HPDE6-E6E7 (cell line): Measurements from ENCODE around the gene CASP9.
"Not testable (repeated sequence)": the region's sequence is repeated elsewhere in the genome, so short reads cannot be mapped to it uniquely, and the experiment has no call there.

Experiments used
- DNase-seq: peaks from one replicate; pipeline ENCODE4 v3.0.0; 2011; ENCODE audit warnings: missing footprints; ENCODE audit errors: extremely low spot score

Gene CASP9

DNA sequence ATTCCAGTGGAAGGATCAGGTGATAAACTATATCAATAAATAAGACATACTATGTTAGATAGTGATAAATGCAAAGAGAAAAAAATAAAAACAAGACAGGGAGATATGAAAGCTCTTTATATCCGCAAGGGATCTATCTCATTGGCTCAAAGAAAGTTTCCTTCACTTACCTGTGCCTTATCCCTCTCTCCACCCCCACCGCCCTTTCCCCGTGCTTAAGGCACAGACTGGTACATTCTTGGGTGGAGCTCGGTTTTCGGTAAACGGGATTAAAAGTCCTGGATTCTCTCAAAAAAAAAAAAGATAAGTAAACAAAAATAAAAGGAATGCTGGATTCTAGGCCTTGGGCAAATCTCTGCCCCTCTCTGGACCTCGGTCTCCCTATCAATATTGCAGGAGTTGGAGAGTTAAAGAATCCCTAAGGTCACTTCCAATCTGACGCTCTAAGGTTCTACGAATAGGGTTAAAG, 2.0 kb upstream of the CASP9 start:
- no peak for DNase-seq

DNA sequence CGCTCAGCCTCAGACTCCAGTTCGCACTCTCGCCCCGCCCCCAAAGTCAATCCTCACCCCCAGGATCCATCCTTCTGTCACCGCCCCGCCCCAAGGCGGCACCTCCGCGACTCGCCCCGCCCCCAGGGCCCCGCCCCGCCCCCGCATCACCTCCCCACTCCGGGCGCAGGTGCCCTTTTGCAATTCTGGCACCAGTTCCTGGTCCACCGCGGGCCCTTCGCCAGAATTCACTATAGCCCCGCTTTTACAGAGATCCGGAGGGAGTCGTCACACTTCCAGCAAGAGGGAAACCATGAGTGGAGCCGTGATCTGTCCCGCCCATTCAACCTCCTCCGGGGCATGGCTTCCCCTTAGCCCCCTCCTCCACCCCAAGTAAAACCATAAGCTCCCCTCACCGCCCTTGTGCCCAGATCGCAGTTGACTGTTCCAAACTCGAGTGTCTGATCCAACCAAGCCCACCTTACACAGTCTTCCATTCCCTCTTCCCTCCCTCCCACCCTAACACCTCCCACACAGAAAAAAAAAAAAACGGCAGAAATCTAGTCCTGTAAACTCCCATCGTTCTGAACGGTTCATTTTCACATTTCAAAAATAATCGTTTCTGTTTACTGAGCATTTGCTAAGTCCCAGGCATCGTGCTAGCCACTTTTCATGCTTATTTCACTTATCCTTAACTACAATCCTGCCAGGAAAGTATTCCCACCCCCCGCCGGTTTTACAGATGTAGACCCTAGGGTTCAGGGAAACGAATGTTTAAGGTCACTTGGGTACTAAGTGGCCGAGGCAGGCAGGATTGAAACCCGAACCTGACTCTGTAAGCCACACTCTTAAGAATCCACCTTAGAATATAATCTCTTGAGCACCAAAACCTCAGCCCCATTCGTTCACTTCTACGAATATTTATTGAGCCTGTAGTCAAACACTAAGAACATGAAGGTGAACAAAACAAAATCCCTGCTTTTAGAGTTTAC, 1.3 kb upstream of the CASP9 start:
- DNase-seq, result peak; percentile 90

DNA sequence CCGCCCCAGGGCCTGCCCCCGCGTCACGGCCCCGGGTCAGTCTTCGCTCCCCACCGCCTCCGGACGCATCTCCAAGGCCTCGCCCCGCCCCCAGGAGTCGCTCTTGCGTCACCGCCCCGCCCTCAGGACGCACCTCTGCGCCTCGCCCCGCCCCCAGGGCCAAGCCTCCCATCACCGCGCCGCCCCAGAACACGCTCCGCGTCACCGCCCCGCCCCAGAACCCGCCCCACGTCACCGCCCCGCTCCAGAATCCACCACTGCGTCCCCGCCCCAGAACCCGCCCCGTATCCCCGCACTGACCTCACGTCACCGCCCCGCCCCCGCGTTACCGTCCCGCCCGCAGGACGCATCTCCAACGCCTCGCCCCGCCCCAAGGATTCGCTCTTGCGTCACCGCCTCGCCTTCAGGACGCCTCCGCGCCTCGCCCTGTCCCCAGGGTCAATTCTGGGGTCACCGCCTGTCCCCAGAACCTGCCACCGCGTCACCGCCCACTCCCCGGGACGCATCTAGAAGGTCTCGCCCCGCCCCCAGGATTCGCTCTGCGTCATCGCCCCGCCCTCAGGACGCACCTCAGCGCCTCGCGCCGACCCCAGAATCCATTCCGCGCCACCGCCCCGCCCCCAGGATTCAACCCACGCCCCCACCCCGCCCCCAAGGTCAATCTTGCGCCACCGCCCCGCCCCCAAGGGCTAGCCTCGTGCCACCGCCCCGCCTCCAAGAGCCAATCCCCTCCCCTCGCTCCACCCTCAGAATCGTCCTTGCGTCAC, 451 bp upstream of the CASP9 start:
- DNase-seq, result peak; percentile 68

DNA sequence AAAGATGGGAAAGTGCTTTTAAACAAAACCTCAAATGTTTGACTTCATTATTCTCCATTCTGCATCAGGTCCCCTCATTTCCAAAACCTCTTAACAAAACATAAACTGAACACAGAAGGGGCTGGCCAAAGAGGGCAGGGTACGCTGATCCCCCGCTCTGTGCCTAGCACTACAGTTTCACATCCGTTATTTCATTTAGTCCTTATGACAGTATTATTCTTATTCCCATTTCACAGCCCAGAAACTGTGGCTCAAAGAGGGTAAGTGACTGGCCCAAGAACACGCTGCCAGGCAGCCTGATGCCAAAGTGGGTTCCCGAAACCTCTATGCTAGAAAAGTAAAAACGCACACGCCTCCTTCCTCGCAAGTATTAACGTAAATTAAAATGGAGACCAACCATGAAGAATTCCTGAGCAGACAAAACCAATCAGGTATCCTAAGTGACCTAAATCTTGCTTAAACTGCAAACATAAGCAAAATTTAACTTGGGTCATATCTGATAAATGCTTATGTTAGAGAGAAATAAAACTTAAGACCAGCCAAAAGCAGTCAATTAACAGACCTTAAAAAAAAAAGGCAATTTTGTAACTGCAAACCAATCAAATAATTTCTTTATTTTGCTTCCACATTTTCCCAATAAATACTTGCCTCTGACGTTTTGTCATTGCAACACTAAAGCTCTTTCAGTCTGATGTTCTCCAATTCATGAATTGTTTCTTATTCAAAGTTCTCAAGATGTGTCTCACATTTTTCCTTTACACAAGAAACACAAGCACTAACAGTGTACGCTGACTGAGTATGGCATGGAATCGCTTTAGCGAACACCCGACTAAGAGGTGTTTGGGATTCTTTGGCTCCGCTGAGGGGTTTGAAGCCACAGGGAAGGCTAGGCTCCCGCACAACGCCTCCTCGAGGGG, 653 bp downstream of the CASP9 start:
- no peak for DNase-seq

DNA sequence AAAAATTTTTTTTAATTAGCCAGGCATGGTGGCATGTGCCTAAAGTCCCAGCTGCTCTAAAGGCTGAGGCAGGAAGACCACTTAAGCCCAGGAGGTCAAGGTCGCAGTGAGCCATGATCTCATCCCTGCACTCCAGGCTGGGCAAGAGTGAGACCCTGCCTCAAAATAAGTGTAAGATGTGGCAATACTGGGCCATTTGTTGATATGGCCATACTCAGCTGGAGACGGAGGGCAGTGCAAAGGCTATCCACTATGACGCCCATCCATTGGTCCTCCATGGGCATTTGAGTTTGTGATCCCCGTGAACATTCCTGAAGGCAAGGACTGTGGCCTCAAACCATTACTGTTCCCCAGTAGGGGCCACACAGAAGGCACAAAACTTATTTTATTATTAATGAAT, 1.5 kb downstream of the CASP9 start:
- no peak for DNase-seq

DNA sequence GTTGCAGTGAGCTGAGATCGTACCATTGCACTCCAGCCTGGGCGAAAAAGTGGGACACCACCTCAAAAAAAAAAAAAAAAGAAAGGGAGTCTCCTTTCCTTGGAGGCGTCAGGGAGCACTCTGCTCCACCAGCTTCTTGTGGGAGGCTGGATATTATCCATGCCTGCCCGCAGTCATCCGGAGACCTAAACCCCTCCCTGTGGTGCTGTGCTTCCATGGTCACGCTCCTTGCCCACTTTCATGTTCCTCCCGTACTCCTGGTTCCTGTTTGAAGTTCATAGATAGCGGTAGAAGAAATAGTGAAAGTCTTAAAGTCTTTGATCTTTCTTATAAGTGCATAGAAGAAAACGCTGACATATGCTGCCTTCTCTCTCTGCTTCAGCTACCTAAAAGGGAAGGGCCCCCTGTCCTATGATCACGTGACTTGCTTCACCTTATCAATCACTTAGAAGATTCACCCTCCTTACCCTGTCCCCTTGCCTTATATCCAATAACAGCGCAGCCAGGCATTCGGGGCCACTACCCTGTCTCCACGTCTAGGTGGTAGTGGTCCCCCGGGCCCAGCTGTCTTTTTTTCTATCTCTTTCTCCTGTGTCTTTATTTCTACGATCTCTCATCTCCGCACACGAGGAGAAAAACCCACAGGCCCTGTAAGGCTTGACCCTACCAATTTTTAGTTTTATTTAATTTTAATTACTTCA, 2.7 kb downstream of the CASP9 start:
- not testable (repeated sequence) for DNase-seq

DNA sequence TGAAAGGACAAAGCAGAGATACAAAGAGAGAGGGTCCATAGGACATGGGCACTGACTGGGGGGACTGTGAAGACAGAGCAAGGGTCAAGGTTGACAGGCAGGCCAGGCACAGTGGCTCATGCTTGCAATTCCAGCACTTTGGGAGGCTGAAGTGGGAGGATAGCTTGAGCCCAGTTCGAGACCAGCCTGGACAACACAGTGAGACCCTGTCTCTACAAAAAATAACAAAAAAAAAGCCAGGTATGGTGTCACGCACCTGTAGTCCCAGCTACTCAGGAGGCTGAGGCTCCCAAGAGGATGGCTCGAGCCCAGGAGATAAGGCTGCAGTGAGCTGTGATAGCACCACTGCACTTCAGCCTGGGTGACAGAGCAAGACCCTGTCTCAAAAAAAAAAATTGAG, 4.4 kb downstream of the CASP9 start:
- no peak for DNase-seq

DNA sequence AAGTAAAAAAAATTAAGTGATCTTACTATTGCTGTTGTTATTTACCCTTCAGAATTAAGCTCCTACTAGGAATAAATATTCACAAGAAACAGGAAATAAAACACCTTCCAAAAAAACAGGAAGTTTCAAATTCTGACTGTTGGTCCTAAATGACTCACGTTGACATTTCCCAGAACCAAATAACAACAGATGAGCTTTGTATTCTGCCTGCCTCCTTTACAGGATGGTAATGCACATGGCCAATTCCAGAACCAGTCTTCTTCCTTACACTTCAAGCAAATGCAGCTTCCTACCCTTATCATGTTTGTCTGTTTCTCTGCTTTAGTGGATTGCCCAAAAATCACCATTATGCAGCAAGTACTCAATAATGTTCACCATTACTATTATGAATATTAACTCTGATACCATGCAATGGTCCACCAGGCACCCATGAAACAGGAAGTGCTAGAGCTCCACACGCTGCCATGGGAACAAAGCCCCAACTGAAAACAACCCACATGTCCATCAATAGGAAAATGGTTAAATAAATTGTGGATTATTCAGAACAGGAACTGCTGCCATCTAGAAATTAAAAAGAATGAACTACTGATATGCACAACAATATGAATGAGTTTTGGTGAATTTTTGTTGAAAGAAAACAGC, 8.9 kb downstream of the CASP9 start:
- DNase-seq, result no peak

DNA sequence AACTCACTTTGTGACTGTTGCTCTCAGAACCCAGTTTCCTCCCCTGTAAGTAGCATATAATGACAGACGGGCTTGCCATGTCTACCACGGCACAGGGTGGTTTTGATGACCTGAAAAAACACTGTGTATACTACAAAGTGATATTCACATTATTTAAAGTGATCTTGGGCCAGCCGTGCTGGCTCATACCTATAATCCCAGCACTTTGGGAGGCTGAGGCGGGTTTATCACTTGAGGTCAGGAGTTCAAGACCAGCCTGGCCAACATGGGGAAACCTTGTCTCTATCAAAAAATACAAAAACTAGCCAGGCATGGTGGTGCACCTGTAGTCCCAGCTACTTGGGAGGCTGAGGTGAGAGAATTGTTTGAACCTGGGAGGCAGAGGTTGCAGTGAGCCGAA, 9.5 kb downstream of the CASP9 start:
- DNase-seq, result not testable (repeated sequence)

DNA sequence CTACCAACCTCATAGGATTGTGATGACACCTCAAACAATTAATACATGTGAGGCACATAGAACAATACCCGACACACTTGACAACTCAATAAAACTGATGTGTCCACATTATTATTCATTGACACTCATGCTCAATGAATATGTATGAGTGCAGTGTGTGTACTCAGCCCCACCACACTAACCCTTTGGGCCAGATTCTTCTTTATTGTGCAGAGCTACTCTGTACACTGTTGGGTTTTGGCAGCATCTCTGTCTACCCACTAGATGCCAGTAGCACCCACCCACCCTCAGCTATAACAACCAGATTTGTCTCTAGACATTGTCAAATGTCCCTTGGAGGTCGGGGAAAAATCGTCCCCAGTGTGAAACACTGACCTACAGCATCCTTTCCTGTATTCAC, 10.1 kb downstream of the CASP9 start:
- DNase-seq, result no peak

DNA sequence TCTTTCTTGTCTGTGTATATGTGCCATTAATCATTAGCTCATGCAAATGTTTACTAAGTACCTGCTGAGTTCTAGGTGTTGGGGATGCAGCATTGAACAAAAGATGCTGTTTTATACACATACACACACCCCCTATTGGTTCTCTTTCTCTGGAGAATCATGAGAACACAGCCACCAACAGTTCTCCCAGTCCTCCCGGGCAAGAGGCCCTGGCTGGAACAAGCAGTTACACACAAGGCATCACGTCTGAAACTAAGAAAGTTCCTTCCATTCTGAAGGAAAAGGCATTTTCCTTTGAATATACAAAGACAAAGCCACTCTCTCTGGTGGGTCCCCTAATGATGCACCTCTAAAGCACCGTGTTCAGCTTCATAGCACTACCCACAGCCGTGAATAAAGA, 10.8 kb downstream of the CASP9 start:
- DNase-seq, result no peak

DNA sequence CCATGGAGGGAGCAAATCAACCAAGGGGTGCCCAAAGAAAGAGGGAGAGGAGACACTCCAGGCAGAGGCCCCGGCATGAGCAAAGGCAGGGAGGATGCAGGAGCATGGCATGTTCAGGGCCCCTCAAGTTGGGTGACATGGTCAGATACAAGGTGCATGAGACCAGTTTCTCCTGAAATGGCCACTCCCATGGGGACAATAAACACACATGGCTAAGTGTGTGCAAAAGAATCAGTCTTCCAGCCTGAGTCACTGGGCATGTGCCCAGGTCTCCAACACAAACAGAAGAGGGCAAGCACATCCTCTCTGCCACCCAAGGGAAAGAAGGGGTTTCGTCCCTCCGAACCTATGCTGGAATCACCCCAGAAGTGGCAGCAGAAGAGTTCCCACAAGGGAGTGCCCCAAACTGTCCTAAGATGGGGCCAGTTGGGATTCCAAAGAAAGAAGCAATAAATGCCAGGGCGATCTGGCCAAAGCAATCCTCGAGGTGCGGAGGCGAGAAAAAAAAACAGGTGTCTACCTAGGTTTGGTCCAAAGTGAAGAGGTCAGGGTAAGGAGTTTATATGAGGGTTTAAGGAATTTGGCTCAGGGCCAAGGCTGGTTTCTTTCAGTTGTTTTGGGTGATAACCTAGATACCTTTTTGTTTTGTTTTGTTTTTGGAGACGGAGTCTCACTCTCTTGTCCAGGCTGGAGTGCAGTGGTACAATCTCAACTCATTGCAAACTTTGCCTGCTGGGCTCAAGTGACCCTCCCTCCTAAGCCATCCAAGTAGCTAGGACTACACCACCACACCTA, 13.2 kb downstream of the CASP9 start:
- DNase-seq, result no peak

DNA sequence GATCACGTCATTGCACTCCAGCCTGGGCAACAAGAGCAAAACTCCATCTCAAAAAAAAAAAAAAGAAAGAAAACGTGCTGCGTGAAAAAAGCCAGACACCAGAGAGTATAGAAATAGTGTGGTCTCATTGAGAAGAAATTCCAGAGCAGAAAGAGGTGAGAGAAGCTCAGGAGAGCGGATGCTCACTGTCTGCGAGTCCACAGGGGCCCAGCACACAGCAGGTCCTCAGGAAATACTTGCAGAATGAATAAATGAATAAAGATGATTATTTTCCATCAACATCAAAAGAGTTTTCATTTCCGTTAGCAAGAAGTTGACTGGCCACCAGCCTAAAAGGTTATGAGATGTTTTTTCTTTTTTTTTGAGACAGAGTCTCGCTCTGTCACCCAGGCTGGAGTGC, 14.4 kb downstream of the CASP9 start:
- no peak for DNase-seq

DNA sequence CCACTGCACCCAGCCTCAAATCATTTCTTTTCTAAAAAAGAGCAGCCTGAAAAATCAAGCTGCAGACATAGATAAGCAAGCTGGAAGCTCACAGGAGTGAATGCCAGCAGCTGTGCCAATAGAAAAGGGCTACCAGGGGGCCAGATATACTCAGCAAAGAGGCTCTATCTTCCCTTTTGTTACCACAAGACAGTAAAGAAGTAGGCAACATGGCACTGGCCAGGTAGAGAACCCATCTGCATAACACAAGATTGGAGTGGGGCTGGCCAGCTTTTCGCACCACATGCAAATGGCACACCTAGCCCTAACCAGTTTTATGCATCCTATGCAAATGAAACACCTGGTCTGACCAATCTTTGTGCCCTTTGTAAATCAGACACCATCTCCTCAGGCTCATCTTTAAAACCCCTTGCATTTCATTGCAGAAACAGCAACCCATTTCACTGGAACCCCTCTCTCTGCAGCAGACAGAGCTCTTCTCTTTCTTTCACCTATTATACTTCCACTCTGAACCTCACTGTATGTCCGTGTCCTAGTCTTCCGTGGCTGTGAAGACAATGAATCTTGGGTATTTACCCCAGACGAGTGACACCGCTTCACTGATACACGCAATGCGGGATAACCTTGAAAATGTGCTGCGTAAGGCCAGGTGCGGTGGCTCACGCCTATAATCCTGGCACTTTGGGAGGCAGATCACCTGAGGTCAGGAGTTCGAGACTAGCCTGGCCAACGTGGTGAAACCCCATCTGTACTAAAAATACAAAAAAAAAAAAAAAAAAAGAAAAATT, 15.1 kb downstream of the CASP9 start:
- DNase-seq, result no peak

DNA sequence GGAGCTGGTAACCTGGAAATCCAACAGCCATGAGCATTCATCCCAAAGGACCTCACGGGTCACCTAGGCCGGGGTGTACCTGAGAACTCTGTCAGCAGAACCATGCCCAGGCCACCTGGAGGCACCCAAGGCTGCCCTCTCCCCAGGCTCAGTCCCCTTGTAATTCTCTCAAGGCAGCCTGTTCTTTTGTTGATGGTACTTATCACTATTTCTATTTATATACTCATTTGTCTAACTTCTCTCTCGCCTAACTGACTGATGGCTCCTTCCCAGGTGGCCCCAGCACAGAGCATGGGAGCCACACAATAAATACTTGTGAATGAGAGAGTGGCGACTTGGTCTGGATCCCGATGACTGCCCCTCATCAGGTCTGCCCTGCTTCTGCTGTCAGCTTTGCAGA, 16.7 kb downstream of the CASP9 start:
- no peak for DNase-seq

DNA sequence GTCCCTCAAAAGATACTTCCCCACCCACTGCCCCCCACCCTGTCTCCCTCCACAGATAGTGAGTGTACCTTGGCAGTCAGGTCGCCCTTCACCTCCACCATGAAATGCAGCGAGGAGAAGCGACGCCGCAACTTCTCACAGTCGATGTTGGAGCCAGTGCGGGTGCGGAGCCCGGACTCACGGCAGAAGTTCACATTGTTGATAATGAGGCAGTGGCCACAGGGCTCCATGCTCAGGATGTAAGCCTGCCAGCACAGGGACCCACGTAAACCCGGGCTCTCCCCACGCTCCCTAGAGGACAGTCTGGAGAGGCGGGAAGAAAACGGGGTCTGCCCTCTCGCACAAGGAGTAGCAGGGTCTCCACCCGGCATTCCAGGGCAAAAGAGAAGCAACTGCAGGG, 17.2 kb downstream of the CASP9 start:
- no peak for DNase-seq

DNA sequence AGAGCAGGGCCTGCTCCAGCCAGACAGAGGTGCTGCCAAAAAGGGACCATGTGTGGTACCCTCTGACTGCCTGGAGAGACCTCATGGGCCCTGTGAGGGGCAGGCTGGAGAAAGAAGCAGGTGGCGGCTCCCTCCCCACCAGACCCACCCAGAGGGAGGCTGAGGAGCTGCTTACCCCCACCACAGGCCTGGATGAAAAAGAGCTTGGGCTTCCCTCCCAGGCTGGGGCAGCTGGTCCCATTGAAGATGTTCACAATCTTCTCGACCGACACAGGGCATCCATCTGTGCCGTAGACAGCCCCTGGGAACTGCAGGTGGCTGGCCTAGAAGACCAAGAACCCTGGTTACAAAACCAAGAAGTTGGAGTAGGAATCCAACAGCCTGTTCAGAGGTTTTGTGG, 19.6 kb downstream of the CASP9 start:
- DNase-seq, result no peak

DNA sequence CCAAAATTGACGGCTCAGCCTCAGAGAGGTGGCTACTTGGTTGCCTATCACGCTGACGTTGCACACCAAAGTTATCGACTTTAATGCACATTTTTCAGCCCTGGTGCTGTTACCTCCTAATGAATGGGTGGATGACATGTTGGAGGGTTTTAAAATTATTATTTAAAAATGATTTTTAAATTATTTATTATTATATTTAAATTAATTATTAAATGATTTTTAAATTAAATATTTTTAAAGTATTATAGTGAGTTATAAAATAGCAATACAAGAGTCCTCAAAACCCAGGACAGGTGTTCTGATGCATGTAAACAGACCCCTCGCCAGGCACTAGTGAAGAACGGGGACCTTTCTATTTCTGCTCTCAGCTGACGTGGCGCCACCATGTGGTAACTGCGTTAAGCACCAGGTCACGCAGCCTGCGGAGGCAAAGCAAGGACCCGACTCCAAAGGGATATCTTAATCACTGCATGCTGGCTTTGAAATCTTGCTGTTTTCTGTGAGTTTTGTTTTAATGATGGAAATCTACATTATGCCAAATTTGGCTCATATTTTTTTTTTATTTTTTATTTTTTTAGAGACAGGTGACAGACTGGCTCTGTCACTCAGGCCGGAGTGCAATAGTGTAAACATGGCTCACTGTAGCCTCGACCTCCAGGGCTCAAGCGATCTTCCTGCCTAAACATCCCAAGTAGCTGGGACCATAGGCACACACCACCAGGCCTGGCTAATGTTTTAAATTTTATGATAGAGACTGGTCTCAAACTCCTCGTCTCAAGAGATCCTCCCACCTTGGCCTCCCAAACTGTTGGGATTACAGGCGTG, 22.6 kb downstream of the CASP9 start:
- DNase-seq, result peak; percentile 63
